ENCODE results near the gene ACO1.
A peak's percentile ranks its signal among the peaks of the same experiment; 100 is the strongest.
"Not testable (repeated sequence)": the region's sequence is repeated elsewhere in the genome, so short reads cannot be mapped to it uniquely, and the experiment has no call there.

The ACO1 gene

GRCh38 chr9:32384364-32385151 lies at the start of gene ACO1:
ACO1 (plus strand) TSS chr9:32384643; CDS start chr9:32405507, 20,864 bp downstream.
- DNase-seq, result peak; percentile 92

GRCh38 chr9:32334916-32335895 lies 49.2 kb upstream of the ACO1 start:
- DNase-seq, result no peak

- no peak for DNase-seq
Measured at GRCh38 chr9:32339424-32339823, 45.0 kb upstream of the ACO1 start.

- no peak for DNase-seq
Measured at GRCh38 chr9:32340361-32340760, 44.1 kb upstream of the ACO1 start.

GRCh38 chr9:32344551-32345182 lies 39.8 kb upstream of the ACO1 start:
- no peak for DNase-seq

GRCh38 chr9:32345243-32345642 lies 39.2 kb upstream of the ACO1 start:
- DNase-seq, result no peak

GRCh38 chr9:32347571-32347970 lies 36.9 kb upstream of the ACO1 start:
- DNase-seq, result no peak

GRCh38 chr9:32348106-32348695 lies 36.2 kb upstream of the ACO1 start:
- DNase-seq, result peak; percentile 36

- no peak for DNase-seq
Measured at GRCh38 chr9:32349013-32349412, 35.4 kb upstream of the ACO1 start.

GRCh38 chr9:32350682-32351081 lies 33.8 kb upstream of the ACO1 start:
- no peak for DNase-seq

GRCh38 chr9:32351845-32352244 lies 32.6 kb upstream of the ACO1 start:
- DNase-seq, result no peak

GRCh38 chr9:32353476-32353875 lies 31.0 kb upstream of the ACO1 start:
- not testable (repeated sequence) for DNase-seq

GRCh38 chr9:32359452-32359851 lies 25.0 kb upstream of the ACO1 start:
- DNase-seq, result no peak

GRCh38 chr9:32360983-32361673 lies 23.3 kb upstream of the ACO1 start:
- no peak for DNase-seq

- no peak for DNase-seq
Measured at GRCh38 chr9:32371279-32371678, 13.2 kb upstream of the ACO1 start.

- DNase-seq, result no peak
Measured at GRCh38 chr9:32371679-32372078, 12.8 kb upstream of the ACO1 start.

- DNase-seq, result no peak
Measured at GRCh38 chr9:32376285-32376684, 8.2 kb upstream of the ACO1 start.

- peak; percentile 29 for DNase-seq
Measured at GRCh38 chr9:32378496-32378895, 5.9 kb upstream of the ACO1 start.

- DNase-seq, result peak; percentile 51
Measured at GRCh38 chr9:32378993-32379729, 5.3 kb upstream of the ACO1 start.

- no peak for DNase-seq
Measured at GRCh38 chr9:32380944-32381343, 3.5 kb upstream of the ACO1 start.

- no peak for DNase-seq
Measured at GRCh38 chr9:32382565-32383320, 1.7 kb upstream of the ACO1 start.
